ENCODE results near the gene PPIL4.
A peak's percentile ranks its signal among the peaks of the same experiment; 100 is the strongest.

The PPIL4 gene, protein sequence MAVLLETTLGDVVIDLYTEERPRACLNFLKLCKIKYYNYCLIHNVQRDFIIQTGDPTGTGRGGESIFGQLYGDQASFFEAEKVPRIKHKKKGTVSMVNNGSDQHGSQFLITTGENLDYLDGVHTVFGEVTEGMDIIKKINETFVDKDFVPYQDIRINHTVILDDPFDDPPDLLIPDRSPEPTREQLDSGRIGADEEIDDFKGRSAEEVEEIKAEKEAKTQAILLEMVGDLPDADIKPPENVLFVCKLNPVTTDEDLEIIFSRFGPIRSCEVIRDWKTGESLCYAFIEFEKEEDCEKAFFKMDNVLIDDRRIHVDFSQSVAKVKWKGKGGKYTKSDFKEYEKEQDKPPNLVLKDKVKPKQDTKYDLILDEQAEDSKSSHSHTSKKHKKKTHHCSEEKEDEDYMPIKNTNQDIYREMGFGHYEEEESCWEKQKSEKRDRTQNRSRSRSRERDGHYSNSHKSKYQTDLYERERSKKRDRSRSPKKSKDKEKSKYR

DNA sequence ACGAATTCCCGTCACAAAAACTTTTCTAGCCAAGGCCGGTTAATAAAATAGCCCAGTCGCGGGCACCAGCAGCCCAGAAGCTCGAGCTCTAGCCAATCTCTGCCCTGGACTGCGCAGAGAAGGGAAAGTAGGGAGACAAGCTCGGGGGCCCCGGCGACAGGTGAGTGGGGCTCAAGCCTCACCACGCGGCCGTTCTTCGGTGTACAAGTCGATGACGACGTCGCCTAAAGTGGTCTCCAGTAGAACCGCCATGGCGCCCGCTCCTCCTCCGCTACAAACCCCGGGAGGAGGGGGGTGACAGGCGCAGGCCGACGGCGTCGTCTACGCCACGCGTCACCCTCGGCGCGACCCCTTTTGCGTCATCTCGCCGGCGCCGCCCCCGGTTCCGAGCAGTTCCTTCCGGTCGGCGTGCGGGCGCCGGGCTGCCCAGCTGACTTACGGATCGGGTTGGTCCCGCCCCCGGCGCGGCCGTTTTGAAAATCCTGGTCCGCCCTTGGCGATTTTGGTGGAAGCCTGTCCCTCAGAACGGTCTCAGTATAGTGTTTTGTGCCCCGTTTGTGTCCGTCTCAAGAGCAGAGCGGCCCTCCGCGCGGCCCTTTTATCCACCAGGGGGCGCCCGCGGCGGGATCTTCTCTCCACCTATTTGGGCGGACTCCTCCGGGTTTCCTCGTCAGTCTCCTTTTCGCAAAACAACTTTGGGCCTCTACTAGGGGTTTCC is at the start of gene PPIL4:
PPIL4 (minus strand) TSS at position 290 of the 718 bp plus-strand sequence; CDS start at position 252, 38 bp downstream.
- ATAC-seq (peak; percentile 94), DNase-seq (peak; percentile 98)

DNA sequence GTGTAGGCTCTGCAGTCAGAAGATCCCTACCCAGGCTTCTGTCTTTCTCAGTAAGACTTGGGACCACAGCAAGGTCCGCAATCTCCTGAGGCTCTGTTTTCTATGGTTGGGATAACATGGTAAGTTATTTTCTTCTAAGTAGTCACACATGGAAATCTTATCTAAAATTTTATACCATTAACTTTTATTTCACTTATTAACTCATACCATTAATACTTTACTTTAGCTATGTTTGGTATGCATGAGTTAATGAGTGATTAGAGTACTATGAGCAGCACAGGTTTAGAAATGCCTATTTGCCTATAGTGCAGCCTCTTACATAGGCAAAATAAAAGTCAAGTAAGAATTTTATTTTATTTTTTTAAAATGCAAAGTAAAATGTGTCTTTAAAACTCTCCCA is 47.6 kb upstream of the PPIL4 start:
- DNase-seq: no peak
- no peak for ATAC-seq

GRCh38 chr6:149592983-149593382 is 47.1 kb upstream of the PPIL4 start:
- no peak for DNase-seq
- ATAC-seq: no peak

GRCh38 chr6:149586149-149586548 is 40.3 kb upstream of the PPIL4 start:
- ATAC-seq (no peak), DNase-seq (no peak)

DNA sequence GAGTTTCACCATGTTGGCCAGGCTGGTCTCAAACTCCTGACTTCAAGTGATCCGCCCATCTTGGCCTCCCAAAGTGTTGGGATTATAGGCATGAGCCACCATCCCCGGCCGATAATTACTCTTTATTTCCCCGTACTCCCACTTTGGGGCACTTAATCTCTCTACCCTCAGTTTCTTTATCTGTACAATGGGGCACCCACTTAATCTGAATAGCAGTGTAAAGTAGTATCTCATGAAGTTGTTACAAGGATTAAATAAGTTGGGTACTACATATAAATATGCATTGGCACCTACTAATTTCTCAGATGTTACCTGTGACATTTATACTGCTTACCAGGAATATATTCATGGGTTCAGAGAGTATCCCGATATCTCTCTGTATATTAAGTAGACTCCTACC is 35.5 kb upstream of the PPIL4 start:
- ATAC-seq (no peak), DNase-seq (no peak)

DNA sequence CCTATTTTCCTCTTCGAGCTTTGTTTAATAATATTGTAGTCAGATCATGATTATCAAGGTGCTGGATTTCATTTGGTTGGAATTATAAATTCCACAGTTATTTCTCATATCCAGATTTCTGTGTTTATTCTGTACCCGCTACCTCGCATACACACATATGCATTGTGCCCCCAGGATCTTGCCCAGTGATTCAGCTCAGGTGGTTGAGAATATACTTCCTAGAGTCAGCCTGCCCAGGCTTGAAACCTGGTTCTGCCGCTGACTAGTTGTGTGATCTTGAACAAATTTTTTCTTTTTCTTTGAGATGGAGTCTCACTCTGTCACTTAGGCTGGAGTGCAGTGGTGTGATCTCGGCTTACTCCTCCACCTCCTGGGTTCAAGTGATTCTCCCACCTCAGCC is 35.0 kb upstream of the PPIL4 start:
- no peak for ATAC-seq
- DNase-seq: no peak

DNA sequence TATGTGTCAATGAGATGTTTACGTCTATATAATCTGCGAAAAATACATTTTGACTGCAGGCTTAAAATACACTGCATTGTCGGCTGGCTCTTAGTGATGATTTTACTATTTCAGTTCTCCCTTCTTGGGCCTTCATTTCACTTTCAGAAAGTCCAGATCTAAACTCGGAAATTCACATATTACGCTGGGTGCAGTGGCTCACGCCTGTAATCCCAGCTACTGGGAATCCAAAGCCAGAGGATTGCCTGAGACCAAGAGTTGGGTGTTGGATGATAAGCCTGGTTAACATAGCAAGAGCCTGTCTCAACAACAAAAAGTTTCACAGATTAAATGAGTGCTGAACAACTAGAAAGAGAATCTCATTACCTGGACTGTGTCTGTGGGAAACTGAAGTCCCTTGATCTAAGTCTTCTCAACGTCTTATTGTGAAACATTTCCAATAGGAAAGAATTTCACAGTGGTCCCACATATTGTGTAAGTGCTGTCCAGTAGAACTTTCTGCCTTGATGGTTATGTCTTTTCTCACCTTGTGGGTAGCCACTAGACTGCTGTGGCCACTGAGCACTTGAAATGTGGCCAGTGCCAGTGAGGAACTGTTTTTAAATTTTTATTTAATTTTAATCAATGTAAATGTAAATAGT is 22.2 kb upstream of the PPIL4 start:
- DNase-seq (no peak), ATAC-seq (no peak)

DNA sequence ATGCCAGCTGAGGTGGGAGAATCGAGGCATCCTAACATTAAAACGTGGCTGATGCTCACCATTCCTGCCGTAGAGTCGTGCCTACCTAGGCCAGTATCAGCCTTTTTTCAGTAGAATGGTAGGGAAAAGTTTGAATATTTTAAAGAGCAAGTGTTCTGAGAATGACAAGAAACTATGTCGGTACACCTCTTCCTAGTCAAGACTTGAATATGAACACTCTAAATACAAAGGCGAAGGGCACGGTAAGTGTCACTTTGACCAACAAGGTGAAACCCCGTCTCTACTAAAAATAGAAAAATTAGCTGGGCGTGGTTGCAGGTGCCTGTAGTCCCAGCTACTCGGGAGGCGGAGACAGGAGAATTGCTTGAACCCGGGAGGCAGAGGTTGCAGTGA is 21.3 kb upstream of the PPIL4 start:
- DNase-seq: no peak

DNA sequence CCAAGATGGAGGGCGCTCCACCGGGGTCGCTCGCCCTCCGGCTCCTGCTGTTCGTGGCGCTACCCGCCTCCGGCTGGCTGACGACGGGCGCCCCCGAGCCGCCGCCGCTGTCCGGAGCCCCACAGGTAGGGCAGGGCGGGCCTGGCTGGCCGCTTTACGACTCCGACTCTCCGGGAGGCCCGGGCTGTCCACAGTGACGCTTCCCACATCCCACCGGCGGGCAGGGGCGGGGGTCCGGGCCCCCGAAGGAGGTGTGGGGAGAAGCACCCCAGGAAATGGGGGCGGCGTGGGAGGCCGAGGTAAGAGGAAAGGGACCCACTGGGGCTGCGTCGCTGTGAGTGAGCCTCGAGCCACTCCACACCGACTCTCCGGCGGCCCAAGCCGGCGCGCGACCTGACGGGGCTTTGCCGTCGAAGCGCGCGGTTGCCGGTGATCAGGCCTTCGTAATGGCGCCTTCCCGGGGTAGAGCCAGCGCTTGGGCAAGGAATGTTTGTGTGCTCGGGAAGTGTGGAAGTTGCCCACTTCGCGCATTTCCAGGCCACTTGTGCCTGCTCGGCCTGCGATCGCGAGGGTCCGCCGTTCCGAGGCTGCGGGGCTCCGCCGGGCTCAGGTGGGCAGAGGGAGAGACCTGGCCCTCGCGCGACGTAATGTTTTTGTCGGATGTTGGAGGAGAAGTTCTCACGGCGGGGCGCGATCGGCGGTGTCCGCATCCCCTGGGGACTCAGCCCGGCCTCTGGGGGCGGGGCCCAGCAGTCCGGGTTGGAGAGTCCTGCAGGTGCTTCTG is 20.8 kb upstream of the PPIL4 start:
- peak; percentile 56 for DNase-seq
- peak; percentile 14 for ATAC-seq

More for the DNA sequence above, 21.3 kb upstream of the PPIL4 start:
- no peak for ATAC-seq

DNA sequence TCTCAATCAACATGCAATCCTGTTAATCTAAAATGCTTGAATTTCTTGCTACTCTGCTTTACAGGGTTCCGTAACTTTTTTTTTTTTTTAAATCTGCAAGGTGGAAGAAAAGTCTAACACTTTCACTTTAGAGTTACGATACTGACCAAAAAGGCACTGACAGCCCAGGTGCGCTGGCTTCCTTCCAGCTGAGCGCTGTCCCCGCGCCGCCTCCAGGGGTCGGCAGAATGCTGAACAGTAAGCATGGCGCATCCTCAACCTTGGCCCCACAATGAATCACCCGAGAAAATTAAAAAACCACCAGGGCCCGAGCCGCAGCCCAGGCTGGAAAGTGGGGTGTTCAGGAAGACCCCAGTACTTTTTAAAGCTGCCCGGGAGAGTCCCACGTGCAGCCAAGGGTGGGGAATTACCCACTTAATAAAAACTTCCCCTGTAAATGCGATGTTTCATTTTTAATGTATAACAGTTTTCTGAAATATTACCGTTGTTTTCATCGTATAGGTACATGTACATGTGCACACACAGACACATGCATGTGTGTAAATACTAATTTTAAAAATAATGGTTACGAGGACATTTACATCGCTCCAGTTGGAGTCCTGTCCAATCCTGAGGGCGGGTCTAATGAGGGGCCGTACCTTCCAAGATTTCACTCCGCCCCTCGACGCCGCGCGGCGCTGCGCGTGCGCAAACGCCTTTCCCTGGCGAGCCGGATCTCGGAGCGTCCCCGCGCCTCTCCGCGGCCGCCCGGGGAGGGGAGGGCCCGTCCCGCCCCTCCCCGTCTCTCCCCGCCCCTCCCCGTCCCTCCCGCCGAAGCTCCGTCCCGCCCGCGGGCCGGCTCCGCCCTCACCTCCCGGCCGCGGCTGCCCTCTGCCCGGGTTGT is 19.9 kb upstream of the PPIL4 start, which contains the start of gene GINM1:
GINM1 (plus strand) TSS at position 849 of the 883 bp plus-strand sequence. CDS start 40 bp downstream, outside the sequence.
- ATAC-seq: peak; percentile 89
- peak; percentile 97 for DNase-seq

GRCh38 chr6:149563928-149564325 is 18.1 kb upstream of the PPIL4 start:
- ATAC-seq (no peak), DNase-seq (no peak)

GRCh38 chr6:149563203-149563927 is 17.5 kb upstream of the PPIL4 start:
- DNase-seq: no peak
- ATAC-seq: no peak

DNA sequence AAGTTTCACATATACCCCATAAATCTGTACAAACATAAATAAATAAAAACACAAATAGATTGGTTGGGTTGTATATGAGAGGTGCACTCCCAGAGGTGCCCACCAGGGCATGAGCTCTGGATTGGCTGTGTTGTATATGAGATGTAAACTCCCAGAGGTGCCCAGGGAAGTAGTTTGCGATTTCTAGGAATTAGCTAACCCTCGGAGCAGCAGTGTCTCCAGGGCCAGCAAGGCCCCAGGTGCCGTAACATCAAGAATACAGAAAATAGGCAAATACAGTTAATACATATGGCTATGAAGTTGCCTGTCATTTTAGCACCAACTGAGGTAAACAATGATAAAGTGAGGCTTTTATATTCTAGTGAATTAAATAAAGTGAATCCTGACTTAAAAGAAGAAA is 14.9 kb upstream of the PPIL4 start:
- ATAC-seq: no peak
- DNase-seq: peak; percentile 14

DNA sequence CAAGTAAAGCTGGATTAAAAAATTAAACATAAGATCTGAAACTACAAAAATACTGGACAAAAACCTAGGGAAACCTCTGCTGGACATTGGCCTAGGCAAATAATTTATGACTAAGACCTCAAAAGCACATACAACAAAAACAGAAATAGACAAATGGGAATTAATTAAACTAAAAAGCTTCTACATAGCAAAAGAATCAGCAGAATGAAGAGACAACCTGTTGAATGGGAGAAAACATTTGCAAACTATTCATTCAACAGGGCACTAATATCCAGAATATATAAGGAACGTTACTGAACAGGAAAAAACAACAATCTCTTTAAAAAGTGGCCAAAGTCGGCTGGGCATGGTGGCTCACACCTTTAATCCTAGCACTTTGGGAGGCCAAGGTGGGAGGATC is 13.5 kb upstream of the PPIL4 start:
- DNase-seq (no peak), ATAC-seq (no peak)

DNA sequence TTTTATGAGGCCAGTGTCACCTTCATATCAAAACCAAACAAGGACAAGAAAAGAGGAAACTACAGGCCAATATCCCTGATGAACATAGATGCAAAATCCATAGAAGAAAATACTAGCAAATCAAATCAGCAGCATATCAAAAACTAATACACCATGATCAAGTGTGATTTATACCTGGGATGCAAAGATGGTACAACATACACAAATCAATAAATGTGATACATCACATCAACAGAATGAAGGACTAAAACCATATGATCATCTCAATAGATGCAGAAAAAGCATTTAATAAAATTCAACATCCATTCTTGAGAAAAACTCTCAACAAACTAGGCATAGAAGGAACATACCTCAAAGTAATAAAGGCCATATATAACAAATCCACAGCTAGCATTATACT is 12.2 kb upstream of the PPIL4 start:
- DNase-seq (no peak), ATAC-seq (no peak)

GRCh38 chr6:149551920-149552319 is 6.1 kb upstream of the PPIL4 start:
- DNase-seq: no peak
- ATAC-seq: no peak

- ATAC-seq (peak; percentile 48), DNase-seq (peak; percentile 48)
Measured at GRCh38 chr6:149545258-149545753, 537 bp downstream of the PPIL4 start.

DNA sequence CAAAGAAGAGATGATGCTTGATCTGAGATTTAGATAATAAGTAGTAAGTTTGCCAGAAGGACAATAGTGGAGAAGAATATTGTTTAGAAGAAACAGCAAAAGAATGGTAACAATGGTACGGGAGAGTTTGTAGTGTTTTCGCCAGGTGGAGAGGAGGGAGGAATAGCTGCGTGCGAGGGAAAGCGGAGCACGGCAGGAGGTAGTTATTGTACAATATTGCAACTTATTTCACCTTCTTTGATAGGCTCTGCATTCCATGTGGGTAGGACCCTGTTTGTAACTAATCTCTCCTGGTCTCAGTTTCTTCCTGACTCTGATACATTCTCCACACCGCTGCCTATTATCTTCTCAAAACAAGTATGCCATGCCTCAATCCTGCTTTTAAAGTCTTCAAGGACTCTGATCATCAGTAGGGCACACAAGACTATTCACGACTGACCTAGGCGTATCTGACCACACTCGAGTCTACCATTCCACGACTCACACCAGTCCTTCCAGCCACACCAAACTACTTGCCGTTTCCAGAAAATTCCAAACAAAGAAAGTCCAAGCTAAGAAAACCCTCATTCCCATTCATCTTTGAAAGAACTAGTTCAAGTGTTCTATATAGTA is 1.1 kb downstream of the PPIL4 start:
- DNase-seq (no peak), ATAC-seq (no peak)

DNA sequence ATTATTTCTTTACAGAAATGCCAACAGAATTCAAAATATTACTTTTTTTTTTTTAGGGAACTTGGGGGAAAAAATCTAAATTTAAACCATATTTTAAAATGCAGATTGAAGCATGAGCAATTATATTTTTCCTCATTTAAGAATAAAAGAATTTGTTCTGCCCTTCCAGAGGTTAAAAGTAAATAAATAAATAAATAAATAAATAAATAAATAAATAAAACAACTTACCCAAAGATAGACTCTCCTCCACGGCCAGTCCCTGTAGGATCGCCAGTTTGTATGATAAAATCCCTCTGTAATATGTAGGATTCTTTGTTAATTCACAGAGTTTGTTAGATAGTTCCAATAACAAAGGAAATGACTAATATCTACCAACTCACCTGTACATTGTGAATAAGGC is 4.7 kb downstream of the PPIL4 start:
- no peak for ATAC-seq
- no peak for DNase-seq

- ATAC-seq (no peak), DNase-seq (no peak)
Measured at GRCh38 chr6:149534742-149535141, 11.1 kb downstream of the PPIL4 start.
